Neural crest cell (in vitro differentiated cells): Measurements from ENCODE around the gene WNT8B. TPM values are rescaled to one million over a fixed set of nuclear protein-coding genes. Genes with fewer than 3 reads are reported as not detected.

Experiments
- DNase-seq: peaks from one replicate; pipeline ENCODE4 v3.0.0; 2021; ENCODE audit warnings: low read depth, mixed read lengths, low spot score
- H3K27ac Mint-ChIP-seq: one replicate; pipeline ENCODE4 v1.8.0; 2021; ENCODE audit warnings: mild to moderate bottlenecking, mixed read lengths; ENCODE audit not compliant: unreplicated experiment
- H3K27me3 Mint-ChIP-seq: 2 replicates; pipeline ENCODE4 v1.8.0; 2021; ENCODE audit warnings: low read depth, mild to moderate bottlenecking, mixed read lengths
- H3K36me3 Mint-ChIP-seq: 2 replicates; pipeline ENCODE4 v1.8.0; 2021; ENCODE audit warnings: low read depth, mild to moderate bottlenecking, mixed read lengths
- H3K4me1 Mint-ChIP-seq: 2 replicates; pipeline ENCODE4 v1.8.0; 2021; ENCODE audit warnings: mixed read lengths
- H3K4me3 Mint-ChIP-seq: one replicate; pipeline ENCODE4 v1.8.0; 2021; ENCODE audit warnings: mild to moderate bottlenecking, mixed read lengths
- H3K9me3 Mint-ChIP-seq: 2 replicates; pipeline ENCODE4 v1.8.0; 2021; ENCODE audit warnings: mixed read lengths
- CTCF ChIP-seq: fragments of 200-600 bp; sonication (generic); conservative IDR thresholded peaks from 2 replicates; pipeline ENCODE4 v1.5.0; 2021; ENCODE audit warnings: antibody characterized with exemption, mild to moderate bottlenecking
- total RNA-seq: library from RNA; stranded (reverse); gene quantifications from 2 replicates; pipeline ENCODE4 v1.2.1, GENCODE V29; 2021

Gene WNT8B
- total RNA-seq, 1 donor from 2014 or later: 4.2 TPM

GRCh38 chr10:100508691-100509150 is 45.9 kb downstream of the WNT8B start:
- Mint-ChIP-seq H3K4me1 (peaks cover 20% of the 10 kb centered on the region), H3K27me3 (no peaks in the 10 kb centered on the region), H3K27ac (no peak overlapping the region), H3K36me3 (peaks cover 4% of the 10 kb centered on the region), H3K4me3 (no peak overlapping the region), H3K9me3 (no peaks in the 10 kb centered on the region)
- peak; percentile 31 for DNase-seq
- TF ChIP-seq CTCF: peak; percentile 77

- DNase-seq: no peak
- H3K27ac Mint-ChIP-seq: peak overlapping the region; percentile 71
- H3K9me3 Mint-ChIP-seq: no peaks in the 10 kb centered on the region
- no peaks in the 10 kb centered on the region for H3K27me3 Mint-ChIP-seq
- H3K36me3 Mint-ChIP-seq: peaks cover 4% of the 10 kb centered on the region
- peaks cover 14% of the 10 kb centered on the region for H3K4me1 Mint-ChIP-seq
- no peak for TF ChIP-seq CTCF
- no peak overlapping the region for H3K4me3 Mint-ChIP-seq
Measured at GRCh38 chr10:100509241-100509840, 46.5 kb downstream of the WNT8B start.

- no peaks in the 10 kb centered on the region for H3K27me3 Mint-ChIP-seq
- no peak overlapping the region for H3K27ac Mint-ChIP-seq
- peaks cover 6% of the 10 kb centered on the region for H3K4me1 Mint-ChIP-seq
- H3K36me3 Mint-ChIP-seq: peaks cover 7% of the 10 kb centered on the region
- no peak for TF ChIP-seq CTCF
- DNase-seq: no peak
- no peak overlapping the region for H3K4me3 Mint-ChIP-seq
- H3K9me3 Mint-ChIP-seq: no peaks in the 10 kb centered on the region
Measured at GRCh38 chr10:100510533-100511308, 47.9 kb downstream of the WNT8B start.

- no peaks in the 10 kb centered on the region for H3K9me3 Mint-ChIP-seq
- H3K4me3 Mint-ChIP-seq: no peak overlapping the region
- H3K36me3 Mint-ChIP-seq: peaks cover 3% of the 10 kb centered on the region
- peaks cover 17% of the 10 kb centered on the region for H3K4me1 Mint-ChIP-seq
- no peak for TF ChIP-seq CTCF
- H3K27ac Mint-ChIP-seq: no peak overlapping the region
- DNase-seq: no peak
- H3K27me3 Mint-ChIP-seq: peaks cover 7% of the 10 kb centered on the region
Measured at GRCh38 chr10:100515612-100516011, 52.8 kb downstream of the WNT8B start.

GRCh38 chr10:100516847-100517246 is 54.0 kb downstream of the WNT8B start:
- peaks cover 3% of the 10 kb centered on the region for H3K36me3 Mint-ChIP-seq
- H3K27ac Mint-ChIP-seq: no peak overlapping the region
- H3K27me3 Mint-ChIP-seq: peaks cover 7% of the 10 kb centered on the region
- DNase-seq: no peak
- peak; percentile 28 for TF ChIP-seq CTCF
- peaks cover 17% of the 10 kb centered on the region for H3K4me1 Mint-ChIP-seq
- peak overlapping the region; percentile 32 for H3K4me3 Mint-ChIP-seq
- H3K9me3 Mint-ChIP-seq: no peaks in the 10 kb centered on the region
